GM18951 (cell line): ENCODE data around the gene AGAP5.
A peak's percentile ranks its signal among the peaks of the same experiment; 100 is the strongest.
"Not testable (repeated sequence)": the region's sequence is repeated elsewhere in the genome, so short reads cannot be mapped to it uniquely, and the experiment has no call there.

Experiments
- POLR2A ChIP-seq: IDR thresholded peaks from 4 replicates; pipeline ENCODE4 v1.6.1; 2011; ENCODE audit warnings: mild to moderate bottlenecking; ENCODE audit not compliant: insufficient read length, insufficient read depth; ENCODE audit errors: extremely low read depth
- in situ Hi-C: fragments of 300-500 bp; cut with MboI; formaldehyde crosslinking; loops from one replicate; pipeline ENCODE4 v1.12.0; 2022; ENCODE audit warnings: low sequenced_read_pairs, mixed read lengths, inconsistent platforms; ENCODE audit not compliant: unreplicated experiment

Gene AGAP5

DNA sequence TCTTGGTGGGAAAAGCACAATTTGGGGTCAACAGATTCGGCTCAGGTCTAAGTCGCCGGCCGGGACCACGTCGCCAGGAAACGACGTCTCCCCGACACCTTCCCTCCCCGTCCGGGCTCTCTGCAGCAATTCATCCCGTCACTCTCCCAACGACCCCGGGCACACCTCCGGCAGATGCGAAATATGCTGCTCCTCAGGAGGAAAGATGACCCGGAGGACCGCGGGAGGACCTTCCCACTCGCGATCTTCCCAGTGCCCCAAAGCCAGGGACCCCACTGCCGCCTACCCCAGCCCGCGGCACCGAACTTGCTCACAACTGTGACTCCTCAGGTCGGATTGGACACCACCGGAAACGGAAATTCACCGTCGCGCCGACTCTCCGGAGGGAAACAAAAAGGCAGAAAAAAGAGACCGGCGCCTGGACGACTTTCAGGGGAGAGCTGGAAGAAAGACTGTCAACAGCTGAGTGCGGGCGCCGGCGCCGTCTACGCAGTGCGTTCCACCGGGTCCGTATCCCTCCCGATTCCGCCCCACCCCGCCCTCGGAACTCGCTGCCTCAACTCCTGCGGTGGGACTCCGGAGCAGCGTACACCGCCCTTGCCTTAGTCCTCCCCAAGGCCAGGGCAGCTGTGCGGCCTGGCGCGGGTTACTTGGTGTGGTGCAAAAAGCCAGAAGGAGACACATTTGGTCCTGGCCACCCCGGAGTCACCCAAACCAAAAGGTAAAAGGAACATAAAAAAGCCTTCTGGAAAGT lies 32.4 kb upstream of the AGAP5 start:
- in situ Hi-C loops = no loop called here
- TF ChIP-seq POLR2A = peak; percentile 96

DNA sequence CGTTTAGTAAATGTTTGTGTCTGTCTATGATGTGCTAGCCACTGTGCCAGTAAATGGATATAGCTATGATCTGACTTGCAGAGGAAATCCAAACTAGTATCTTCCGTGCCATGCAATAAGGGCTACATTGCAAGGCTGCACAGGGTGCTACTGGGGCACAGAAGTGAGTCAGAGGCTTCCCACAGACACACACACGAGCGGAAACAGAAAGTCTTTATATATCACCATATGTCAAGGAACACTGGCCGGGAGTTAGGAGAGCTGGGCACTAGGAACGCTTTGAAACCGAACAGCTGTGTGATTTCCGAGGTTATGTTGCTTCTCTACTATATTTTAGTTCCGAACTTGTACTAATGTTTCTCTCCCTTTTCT lies 31.9 kb upstream of the AGAP5 start:
- in situ Hi-C loops = not testable (repeated sequence)

DNA sequence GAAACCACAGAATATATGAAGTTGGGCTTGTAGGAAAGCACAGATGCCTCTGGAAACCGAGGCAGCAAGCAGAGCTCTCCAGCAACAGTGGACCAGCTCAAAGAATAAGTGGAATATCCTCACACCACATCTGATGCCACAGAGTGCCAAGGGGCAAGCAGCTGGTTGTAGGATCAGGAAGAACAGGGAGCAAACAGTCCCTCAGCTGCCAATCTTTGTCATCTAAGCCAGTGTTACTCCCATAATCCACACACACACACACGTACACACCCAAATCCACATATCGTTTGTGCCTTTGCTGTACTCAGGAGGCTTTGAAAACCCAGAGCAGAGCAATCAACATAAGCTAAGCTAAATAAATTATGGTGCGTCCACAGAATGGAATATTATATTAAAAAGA lies 25.6 kb upstream of the AGAP5 start:
- in situ Hi-C loops = no loop called here

DNA sequence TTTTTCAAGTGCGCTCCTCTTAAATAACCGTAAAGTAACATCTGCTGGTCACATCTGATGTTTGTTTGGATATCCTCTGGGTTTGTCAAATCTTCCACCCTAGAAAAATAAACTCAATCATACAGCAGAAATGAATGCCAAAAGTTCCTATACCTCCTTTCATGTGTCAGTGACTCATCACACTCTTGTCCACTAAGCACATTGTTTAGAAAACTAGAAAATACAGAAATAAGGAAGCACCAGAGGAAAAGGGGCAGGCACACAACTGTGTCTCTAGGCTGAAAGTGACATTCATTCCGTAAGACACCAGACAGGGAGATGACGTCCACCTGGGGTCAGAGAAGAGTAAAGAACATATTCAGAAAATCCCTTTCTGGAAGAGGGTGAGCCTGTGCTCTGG lies 22.7 kb upstream of the AGAP5 start:
- in situ Hi-C loops = not testable (repeated sequence)

More for the DNA sequence above, 25.6 kb upstream of the AGAP5 start:
- no peak for TF ChIP-seq POLR2A

DNA sequence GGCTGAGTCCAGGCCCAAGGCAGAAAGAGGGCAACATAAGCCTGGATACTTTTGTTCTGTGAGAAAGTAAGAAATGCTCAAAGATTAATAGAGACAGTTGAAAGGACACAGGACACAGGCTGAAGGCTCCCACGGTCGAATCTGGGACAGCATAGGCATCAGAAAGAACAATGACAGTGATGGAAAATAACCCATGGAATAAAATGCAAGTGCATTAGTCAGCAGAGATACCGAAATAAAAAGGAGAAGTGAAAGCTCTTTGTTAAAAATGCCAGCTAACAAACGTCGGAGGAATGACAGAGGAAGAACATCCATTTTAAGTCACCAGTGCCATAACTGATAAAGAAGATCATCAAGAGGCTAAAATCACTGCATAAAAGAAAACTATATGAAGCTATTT lies 19.6 kb upstream of the AGAP5 start:
- in situ Hi-C loops = no loop called here

DNA sequence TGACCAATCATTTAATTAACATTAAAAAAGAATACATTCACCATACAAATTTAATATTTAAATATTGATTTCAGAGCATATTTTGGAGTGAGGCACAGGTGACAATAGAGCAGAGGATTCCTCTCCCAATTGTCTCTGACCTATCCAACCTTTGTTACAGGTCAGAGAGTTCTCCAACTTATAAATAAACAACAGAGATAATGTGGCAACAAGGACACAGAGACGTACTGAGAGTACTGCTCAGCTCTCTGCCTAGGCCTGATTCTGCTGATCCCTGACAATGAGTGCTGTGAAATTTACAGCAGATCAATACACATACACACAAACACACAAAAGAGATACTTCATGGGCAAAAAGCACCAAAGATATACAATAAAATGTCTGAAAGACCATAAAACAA lies 18.3 kb upstream of the AGAP5 start:
- in situ Hi-C loops = no loop called here

More for the DNA sequence above, 19.6 kb upstream of the AGAP5 start:
- TF ChIP-seq POLR2A = no peak

DNA sequence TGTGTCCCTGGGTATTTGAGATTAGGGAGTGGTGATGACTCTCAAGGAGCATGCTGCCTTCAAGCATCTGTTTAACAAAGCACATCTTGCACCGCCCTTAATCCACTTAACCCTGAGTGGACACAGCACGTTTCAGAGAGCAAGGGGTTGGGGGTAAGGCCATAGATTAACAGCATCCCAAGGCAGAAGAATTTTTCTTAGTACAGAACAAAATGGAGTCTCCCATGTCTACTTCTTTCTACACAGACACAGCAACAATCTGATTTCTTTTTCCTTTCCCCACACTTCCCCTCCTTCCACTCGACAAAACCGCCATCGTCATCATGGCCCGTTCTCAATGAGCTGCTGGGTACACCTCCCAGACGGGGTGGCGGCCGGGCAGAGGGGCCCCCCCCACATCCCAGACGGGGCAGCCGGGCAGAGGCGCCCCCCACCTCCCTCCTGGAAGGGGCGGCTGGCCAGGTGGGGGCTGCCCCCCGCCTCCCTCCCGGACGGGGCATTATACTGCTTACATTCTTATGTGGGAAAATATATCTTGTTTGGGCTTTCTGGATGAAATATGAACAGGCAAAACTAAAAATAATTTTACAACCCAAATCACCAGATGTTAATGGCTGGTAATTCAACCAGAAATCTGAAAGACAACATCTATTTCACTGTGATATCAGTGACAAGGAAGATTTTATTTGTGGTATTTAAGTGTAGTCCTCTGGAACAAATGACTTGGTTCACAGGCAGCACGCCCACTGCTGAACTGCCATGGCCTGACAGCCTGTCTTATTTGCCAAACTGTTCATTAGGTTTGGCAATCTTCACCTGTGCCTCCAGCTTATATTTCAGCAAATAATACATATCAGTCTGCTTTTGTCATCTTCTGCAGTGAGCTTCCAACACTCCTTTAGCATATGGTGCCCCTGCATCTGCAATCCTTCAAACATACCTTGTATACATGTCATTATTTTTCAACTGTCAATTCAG lies 17.6 kb upstream of the AGAP5 start:
- in situ Hi-C loops = not testable (repeated sequence)

More for the DNA sequence above, 18.3 kb upstream of the AGAP5 start:
- no peak for TF ChIP-seq POLR2A

DNA sequence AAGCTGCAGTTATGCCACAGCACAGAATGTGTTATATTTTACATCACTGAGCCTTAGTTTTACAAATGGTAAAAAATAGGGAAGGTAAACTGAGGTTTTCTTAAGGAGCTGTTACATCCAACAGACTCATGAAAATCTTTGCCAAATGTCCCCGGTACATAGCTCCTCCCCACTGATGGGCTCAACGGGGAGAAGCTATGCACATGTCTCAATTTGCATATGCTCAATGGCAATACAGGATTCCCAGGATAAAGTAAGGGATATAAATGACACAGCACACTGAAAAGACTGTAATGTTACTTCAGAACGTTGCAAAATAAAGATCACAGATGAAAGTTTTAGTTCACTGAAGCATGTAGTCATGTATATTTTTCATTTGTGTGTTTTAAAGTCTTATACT lies 16.6 kb upstream of the AGAP5 start:
- in situ Hi-C loops = not testable (repeated sequence)

DNA sequence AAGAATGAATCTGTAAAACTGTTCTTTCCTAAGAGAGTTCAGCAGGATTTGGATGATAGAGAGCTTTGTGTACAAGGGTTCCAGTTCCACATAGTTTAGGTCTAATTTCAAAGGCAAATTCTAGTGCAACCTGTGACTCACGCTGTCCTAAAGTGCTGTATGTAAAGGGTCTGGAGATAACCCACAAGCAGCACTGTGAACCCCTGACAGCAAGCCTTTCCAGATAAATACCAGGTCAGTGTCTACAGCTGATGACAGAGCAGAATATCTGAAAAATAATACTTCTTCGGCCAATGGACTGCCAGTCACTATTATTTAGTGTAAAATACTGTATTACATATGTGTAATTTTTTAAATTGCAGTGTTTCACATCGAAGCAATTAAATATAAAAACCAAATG lies 16.0 kb upstream of the AGAP5 start:
- in situ Hi-C loops = not testable (repeated sequence)

DNA sequence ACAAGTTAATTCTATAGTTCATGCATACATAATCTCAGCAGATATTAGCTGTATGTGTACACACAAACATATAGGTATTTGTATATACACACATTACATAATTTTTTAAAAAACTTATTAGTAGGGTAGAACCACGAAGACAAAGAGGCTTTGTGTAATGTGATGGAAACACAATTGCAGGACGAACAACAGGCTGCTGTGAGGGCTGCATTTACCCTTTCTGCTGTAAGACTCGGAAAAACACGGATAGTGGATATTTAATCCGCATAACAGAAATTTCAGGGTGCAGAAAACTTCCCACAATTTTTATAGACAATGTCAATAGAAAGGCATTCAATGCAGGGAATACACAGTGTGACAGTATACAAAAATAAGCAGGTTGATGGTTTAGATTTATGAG lies 13.8 kb upstream of the AGAP5 start:
- in situ Hi-C loops = not testable (repeated sequence)

DNA sequence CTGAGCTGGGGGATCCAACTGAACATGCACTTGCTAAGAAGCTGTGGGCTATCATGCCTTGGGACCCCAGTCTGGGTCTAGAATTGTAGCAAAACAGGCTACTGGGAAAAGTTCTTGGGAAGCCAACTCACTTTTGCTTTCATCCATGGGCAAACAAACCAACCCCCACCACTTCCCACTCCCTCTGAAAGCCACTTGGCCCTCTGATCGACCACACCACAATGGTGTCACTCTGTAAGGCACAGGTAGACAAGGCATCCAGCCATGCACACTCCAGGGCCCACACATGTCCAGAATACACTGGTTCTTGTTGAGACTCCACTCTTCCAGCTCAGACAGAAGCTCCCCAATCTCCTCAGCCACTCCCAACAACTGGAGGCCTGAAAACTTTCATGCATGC lies 10.2 kb upstream of the AGAP5 start:
- in situ Hi-C loops = not testable (repeated sequence)

DNA sequence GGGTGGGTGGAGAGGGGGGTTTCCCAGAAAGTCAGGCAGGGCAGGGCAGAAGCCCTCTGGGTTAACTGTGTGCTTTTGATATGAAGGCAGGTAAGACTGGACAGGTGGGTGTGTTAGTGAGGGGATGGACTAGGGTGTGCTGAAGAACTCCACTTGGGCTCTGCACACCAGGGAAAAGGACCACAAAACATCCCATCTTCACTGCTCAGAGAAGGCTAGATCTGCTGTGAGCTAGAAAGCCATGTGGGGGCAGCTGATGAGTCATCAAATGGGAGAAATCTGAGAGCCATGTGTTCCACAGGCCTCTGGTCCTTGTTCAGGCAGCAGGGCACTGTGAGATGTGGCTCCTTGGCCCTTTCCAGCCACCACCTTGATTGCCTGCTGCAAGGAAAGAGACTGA lies 9.7 kb upstream of the AGAP5 start:
- in situ Hi-C loops = not testable (repeated sequence)

DNA sequence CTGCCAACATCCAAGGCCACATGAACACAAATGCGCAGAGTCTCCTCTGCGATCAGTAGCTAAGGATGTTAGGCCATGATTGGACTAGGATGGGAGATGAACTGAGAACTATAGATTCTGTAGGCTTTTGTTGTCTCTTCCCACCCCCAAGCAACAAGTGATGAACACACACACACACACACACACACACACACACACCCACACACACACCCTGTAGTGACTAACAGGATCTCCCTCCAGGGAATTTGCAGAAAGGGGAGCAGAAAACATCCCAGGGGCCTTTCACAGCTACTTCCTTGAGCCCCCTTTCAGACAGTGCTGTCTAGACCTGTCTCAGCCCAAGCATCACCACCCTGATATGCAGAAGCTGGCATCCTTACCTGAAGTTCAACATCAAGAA lies 8.6 kb upstream of the AGAP5 start:
- in situ Hi-C loops = not testable (repeated sequence)

DNA sequence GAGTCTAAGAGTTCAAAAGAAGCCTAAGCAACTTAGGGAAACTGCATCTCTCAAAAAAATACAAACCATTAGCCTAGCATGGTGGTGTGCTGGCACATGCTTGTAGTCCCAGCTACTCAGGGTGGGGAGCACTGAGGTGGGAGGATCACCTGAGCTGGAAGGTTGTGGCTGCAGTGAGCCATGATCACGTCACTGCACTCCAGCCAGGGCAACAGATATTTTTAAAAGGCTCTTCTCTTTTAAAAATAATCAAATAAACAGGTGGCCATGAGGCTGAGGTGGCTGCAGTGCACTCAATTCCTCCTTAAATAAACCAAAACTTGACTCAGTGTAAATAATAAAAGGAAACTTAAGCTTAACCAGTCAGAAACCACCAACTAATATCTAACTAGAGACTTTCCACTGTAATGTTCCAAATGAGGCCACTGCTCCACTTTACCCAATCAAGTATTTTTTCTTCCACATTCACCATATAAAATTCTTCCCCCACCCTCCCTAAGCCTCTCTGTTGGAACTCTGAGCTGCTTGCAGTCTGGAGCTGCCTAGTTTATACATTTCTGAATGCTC lies 7.7 kb upstream of the AGAP5 start:
- in situ Hi-C loops = not testable (repeated sequence)

DNA sequence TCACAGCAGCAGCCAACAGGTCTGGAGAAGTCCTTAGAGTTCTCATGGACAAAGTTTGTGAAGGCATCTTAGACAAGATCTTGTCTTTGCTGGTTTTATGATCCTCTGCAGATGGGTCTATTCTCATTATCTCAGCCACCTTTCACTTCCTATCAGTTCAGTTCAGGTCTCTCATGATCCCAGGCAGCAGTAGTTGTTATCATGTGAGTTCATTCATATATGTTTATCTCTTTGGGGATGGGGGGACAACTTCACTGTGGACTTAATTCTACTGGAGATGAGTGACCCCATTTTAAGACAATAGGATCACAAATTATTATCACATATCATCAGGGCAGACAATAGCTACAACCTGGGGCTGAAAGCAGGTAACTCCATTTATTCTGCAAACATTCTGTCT lies 6.0 kb upstream of the AGAP5 start:
- in situ Hi-C loops = not testable (repeated sequence)

DNA sequence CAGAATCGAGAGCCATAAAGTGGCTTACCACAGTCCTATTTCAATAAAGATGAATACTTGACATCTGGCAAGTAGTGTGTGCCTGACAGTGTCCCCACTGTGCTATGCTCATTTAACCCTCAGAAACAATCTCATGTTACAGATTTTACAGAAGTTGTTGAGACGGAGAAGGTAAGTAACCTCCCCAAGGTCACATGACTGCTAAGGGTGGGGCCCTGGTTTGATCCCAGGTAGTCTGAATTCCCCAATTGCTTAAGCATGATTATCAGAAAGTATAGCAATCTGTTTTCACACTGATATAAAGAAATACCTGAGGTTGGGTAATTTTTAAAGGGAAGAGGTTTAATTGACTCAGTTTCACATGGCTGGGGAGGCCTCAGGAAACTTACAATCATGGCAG lies 910 bp upstream of the AGAP5 start:
- in situ Hi-C loops = not testable (repeated sequence)

DNA sequence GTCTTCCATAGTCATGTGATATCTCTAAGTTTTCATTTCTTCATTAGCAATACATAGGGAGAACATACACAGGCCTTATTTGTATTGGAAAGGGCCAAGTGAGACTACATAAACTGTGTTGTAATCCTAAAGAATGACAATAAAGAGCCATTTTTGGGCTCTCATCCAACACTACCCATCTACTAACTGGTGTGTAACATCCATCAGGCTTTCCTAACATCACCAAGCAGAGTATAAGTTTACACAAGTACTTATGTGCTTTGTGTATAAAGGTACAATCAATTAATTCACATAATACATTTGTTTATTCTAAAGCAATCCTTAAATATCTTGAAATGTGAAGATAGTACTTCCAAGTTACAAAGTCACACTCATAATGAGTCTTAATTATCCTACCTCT lies 2.6 kb downstream of the AGAP5 start:
- in situ Hi-C loops = not testable (repeated sequence)

DNA sequence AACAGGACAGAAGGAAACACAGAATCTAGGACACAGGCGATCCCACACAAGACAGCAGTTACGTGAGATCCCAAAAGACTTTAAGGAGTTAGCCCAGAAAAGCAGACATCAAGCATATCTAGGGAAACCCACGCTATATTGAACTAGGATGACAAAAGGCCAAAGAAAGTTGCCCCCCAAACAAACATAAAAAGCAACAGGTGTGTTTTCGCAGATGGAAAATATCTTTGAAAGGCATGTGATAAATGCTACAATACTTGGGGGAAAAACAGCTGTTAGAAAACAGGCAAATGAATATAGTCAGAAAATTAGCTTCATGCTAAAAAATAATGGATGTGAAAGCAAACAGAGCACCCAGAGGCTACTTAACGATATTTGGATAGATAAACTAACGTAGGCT lies 7.2 kb downstream of the AGAP5 start:
- in situ Hi-C loops = not testable (repeated sequence)

DNA sequence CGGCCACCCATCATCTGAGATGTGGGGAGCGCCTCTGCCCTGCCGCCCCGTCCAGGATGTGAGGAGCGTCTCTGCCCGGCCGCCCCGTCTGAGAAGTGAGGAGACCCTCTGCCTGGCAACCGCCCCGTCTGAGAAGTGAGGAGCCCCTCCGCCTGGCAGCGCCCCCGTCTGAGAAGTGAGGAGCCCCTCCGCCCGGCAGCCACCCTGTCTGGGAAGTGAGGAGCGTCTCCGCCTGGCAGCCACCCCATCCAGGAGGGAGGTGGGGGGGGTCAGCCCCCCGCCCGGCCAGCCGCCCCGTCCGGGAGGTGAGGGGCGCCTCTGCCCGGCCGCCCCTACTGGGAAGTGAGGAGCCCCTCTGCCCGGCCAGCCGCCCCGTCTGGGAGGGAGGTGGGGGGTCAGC lies 8.3 kb downstream of the AGAP5 start:
- in situ Hi-C loops = not testable (repeated sequence)

DNA sequence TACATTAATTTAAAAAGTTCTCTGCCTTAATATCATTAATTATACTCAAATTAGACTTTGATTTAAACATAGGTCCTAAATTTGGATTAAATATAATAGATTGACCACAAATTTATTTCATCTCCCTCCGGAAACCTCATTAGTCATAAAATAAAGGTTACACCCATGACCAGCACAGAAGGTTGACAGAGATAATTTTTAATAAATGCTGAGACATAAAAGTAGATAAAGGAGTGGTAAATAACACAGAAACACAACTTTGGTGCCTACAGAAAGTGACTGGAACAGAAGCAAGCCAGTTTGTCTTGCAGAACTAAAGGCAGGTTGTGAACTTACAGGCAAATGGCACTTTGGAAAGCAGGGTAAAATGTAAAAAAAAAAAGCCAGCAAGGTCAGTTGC lies 10.3 kb downstream of the AGAP5 start:
- in situ Hi-C loops = not testable (repeated sequence)
